ENCODE measurements around the gene L3MBTL4.
"Not testable (repeated sequence)": the region's sequence is repeated elsewhere in the genome, so short reads cannot be mapped to it uniquely, and the experiment has no call there.

Gene L3MBTL4

GRCh38 chr18:6086731-6087130 lies 328.0 kb downstream of the L3MBTL4 start:
- DNase-seq = no peak

GRCh38 chr18:6079406-6079805 lies 335.3 kb downstream of the L3MBTL4 start:
- DNase-seq = no peak

- DNase-seq = no peak
Observed at GRCh38 chr18:6078877-6079276, 335.8 kb downstream of the L3MBTL4 start.

- DNase-seq = not testable (repeated sequence)
Observed at GRCh38 chr18:6072423-6072822, 342.3 kb downstream of the L3MBTL4 start.

- DNase-seq = no peak
Observed at GRCh38 chr18:6069539-6069938, 345.2 kb downstream of the L3MBTL4 start.

GRCh38 chr18:6069103-6069502 lies 345.6 kb downstream of the L3MBTL4 start:
- no peak for DNase-seq

GRCh38 chr18:6060149-6060548 lies 354.6 kb downstream of the L3MBTL4 start:
- DNase-seq = no peak

- no peak for DNase-seq
Observed at GRCh38 chr18:6059551-6059950, 355.2 kb downstream of the L3MBTL4 start.

GRCh38 chr18:6058941-6059340 lies 355.8 kb downstream of the L3MBTL4 start:
- no peak for DNase-seq

GRCh38 chr18:6057604-6058003 lies 357.1 kb downstream of the L3MBTL4 start:
- no peak for DNase-seq

- no peak for DNase-seq
Observed at GRCh38 chr18:6056171-6056910, 358.4 kb downstream of the L3MBTL4 start.

GRCh38 chr18:6055711-6056110 lies 359.0 kb downstream of the L3MBTL4 start:
- DNase-seq = no peak

GRCh38 chr18:6054256-6054842 lies 360.4 kb downstream of the L3MBTL4 start:
- no peak for DNase-seq

- no peak for DNase-seq
Observed at GRCh38 chr18:6052449-6052913, 362.2 kb downstream of the L3MBTL4 start.

- DNase-seq = not testable (repeated sequence)
Observed at GRCh38 chr18:6047596-6047995, 367.1 kb downstream of the L3MBTL4 start.

GRCh38 chr18:6044773-6045172 lies 369.9 kb downstream of the L3MBTL4 start:
- DNase-seq = no peak

GRCh38 chr18:6044319-6044718 lies 370.4 kb downstream of the L3MBTL4 start:
- no peak for DNase-seq

GRCh38 chr18:6039055-6039454 lies 375.7 kb downstream of the L3MBTL4 start:
- no peak for DNase-seq

- no peak for DNase-seq
Observed at GRCh38 chr18:6031442-6031841, 383.3 kb downstream of the L3MBTL4 start.

GRCh38 chr18:6031002-6031401 lies 383.7 kb downstream of the L3MBTL4 start:
- no peak for DNase-seq

- DNase-seq = no peak
Observed at GRCh38 chr18:6024745-6025248, 389.9 kb downstream of the L3MBTL4 start.

- no peak for DNase-seq
Observed at GRCh38 chr18:6023551-6023950, 391.2 kb downstream of the L3MBTL4 start.

- DNase-seq = no peak
Observed at GRCh38 chr18:6022845-6023244, 391.9 kb downstream of the L3MBTL4 start.

- DNase-seq = no peak
Observed at GRCh38 chr18:6022074-6022444, 392.7 kb downstream of the L3MBTL4 start.
